ENCODE results near the gene ZBTB7C. TPM values are rescaled to one million over a fixed set of nuclear protein-coding genes. Genes with fewer than 3 reads are reported as not detected.

ZBTB7C gene
- total and polyA plus RNA-seq, 2 of the 8 experiments (the other 6 are each of a cell fraction or from before 2014, with no cell fraction given): 0.15 to 0.45 TPM

- TF ChIP-seq CHD7 (IDR thresholded peaks at IDR 0.05; ENCODE audit: insufficient replicate concordance, low read length) (no peak), POLR2A (IDR thresholded peaks at IDR 0.05; ENCODE audit: control extremely low read depth in 1 of 2, low read depth in 2 of 2, low read length in 2 of 2) (no peak), CBX8 (IDR thresholded peaks at IDR 0.05; ENCODE audit: borderline replicate concordance, low read depth, low read length) (no peak), GABPA (IDR thresholded peaks at IDR 0.05; ENCODE audit: borderline replicate concordance, insufficient read depth, low read length) (no peak), HDAC2 (IDR thresholded peaks at IDR 0.05; ENCODE audit: borderline replicate concordance in 1 of 2, low read depth in 2 of 2, low read length in 2 of 2) (no peak), TAF7 (optimal IDR thresholded peaks at IDR 0.05; ENCODE audit: borderline replicate concordance, low read depth, low read length) (no peak), NRF1 (IDR thresholded peaks at IDR 0.05; ENCODE audit: low read depth, low read length) (no peak), KDM4A (IDR thresholded peaks at IDR 0.05; ENCODE audit: low read depth, low read length, severe bottlenecking) (no peak), RXRA (IDR thresholded peaks at IDR 0.05; ENCODE audit: insufficient read depth, low read depth, low read length) (no peak), RAD21 (IDR thresholded peaks at IDR 0.05 in 1 of 2, conservative IDR thresholded peaks at IDR 0.05 in 1 of 2; ENCODE audit: low read depth in 2 of 2, low read length in 2 of 2) (no peak), CEBPB (IDR thresholded peaks at IDR 0.05; ENCODE audit: low read depth, low read length) (no peak)
Measured at GRCh38 chr18:48133671-48134251, 275.4 kb downstream of the ZBTB7C start (continued).
